HG03469 (cell line): ENCODE measurements around the gene JPT2.
"Not testable (repeated sequence)": the region's sequence is repeated elsewhere in the genome, so short reads cannot be mapped to it uniquely, and the experiment has no call there.

Source experiments
- ATAC-seq: cut with Tn5 transposase; IDR thresholded peaks from one replicate; pipeline ENCODE4 v1.9.1; 2021; ENCODE audit warnings: mild to moderate bottlenecking, moderate library complexity, moderate number of reproducible peaks; ENCODE audit not compliant: unreplicated experiment

The JPT2 gene

DNA sequence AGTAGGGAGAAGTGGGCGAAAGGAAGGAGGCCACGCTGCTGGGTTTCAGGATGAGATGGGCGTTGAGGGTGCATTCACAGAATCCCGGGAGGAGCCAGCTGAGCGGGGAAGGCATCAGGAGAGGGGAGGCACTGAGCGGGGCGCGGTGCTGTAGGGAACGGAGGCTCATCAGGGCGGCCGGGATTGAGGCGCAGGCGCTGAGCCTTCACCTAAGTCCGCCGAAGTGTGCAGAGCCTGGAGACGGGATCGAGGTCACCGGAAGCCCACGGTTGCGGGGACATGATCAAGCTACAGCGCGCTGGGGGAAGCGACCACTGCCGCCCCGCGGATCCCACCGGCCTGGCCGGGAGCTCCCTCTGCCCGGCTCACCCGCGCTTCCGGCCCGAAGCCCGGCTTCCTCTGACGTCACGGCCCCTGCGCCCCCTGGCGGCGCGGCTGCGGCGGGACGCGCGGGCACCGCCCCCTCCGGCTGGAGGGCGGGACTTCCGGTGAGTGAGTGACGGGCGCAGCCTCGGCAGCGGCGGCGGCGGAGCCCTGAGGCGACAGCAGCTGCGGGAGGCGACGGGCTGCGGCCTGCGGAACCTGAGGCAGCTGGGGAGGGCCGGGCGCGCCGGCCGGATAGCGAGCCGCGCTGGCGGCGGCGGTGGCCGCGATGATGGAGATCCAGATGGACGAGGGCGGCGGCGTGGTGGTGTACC lies 27.8 kb downstream of the JPT2 start, which contains the start of gene MAPK8IP3:
Gene MAPK8IP3 (plus strand): TSS at position 508 of the 698 bp plus-strand sequence. CDS start 145 bp downstream, at position 653.
- ATAC-seq = peak; percentile 61

DNA sequence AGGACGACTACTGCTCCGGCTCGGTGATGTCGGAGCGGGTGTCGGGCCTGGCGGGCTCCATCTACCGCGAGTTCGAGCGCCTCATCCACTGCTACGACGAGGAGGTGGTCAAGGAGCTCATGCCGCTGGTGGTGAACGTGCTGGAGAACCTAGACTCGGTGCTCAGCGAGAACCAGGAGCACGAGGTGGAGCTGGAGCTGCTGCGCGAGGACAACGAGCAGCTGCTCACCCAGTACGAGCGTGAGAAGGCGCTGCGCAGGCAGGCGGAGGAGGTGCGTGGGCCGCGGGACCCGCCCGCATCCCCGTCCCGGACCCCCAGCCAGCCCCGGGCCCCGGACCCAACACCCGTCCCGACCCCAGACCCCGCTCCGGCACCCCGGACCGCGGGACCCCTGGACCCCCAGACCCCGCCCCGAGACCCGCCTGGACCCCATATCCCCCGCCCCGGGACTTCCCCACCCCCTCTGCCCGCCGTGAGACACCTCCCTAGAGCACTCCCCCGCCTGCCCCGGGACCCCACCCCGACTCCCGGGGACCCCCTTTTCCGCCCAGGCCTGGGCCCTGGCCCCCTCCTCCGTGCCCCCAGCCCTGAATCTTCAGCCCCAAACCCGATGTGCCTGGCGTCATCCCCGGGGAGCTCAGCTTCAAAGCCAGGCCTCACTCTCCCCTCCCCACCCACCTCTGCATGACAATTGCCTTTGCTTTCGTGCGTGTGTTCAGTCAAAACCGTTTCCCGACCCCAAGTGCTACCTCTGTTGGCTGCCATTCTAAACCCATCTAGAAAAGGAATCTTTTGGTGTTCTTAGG lies 28.5 kb downstream of the JPT2 start:
- ATAC-seq = peak; percentile 12

DNA sequence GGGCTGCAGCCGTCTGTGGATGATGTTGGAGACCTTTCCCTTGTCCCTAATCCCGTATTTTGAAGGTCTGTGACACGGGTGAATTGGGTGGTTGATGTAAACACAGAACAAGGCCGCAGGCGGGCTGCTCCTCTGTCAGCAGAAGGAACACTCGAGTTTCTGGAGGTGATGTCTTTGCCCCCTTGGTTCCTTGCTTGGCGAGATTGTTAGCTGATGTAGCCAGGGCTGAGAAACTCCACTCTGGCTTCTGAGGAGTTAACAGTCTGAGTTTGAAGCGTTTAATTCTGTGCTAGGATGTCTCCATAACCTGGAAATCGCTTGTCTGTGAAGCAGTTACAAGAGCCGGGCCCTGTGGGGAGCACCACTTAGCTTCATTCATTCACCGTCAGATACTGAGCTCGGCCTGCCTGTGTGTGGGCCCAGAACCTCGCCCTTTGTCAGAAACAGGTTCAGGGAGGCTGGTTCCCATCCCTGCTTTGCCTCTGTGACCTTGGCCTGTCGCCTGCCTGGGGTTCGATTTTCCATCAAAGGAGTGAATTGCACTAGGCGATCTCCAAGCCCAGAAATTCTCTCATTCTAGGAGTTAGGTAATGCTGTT lies 29.2 kb downstream of the JPT2 start:
- ATAC-seq = no peak

DNA sequence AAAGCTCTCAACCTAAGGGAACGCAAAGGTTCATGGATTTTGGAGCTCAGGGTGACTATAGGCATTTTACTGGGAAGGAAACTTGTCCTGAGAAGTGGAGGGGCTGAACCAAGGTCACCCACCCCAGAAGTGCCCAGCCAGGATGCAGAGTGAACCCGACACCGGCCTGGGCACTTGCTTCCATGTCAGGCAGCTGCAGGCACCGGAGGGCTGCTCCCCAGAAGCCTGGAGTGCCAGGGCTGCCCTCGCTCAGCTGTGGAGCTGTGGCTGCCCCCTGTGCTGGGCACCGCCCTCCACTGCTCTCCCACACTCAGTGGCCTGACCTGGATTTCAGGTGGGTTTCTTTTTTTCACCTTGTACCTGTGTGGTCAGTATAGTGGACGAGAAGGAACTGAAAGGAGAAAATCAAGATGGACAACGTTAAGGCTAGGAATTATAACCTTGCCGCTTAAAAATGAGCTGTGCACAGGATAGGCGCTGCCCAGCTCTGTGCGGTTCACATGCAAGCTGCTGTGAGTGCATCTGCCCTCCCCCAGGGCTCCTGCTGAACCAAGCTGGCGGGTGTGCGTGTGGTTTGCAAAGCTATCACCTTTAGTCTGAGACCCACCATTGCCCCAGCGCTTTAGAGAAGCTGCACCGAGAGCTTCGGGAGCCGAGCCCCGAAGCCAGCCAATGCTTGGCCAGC lies 30.1 kb downstream of the JPT2 start:
- ATAC-seq = no peak

DNA sequence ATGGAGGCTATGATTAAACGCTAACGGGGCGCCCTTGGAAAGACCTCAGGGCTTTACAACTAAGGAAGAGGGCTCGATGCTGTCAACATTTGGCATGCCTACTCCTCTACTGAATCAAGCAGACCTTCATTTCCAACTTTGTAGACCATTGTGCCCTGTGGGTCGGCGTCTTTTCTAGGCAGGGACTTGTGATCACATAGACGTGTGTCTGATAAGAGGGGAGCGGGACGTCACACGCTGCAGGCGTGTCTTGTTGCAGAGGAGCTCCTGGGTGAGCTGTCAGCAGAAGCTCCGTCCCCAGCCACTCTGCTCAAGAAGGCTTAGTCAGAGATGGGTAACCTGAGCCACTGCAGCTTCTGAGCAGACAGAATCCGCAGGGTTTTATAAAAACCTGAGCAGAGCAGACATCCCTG lies 30.7 kb downstream of the JPT2 start:
- no peak for ATAC-seq

DNA sequence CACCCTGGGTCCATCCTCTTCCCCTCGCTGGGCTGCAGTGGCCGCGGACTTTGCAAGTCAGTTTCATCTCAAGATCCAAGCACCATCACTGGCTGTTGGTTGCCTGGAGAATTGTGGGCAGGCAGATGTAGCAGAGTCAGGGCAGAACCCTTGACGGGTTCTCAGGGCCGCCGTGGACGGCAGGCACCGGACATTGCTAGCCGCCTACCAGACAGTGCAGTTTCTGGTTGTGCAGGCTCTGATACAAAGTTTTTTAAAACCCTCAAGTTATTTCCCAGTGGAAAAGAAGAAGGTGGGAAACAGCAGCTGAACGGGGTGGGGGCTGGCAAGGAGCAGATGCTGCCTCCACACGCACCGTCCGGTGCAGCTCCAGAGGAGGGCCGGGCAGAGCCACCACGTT lies 31.3 kb downstream of the JPT2 start:
- ATAC-seq = no peak

DNA sequence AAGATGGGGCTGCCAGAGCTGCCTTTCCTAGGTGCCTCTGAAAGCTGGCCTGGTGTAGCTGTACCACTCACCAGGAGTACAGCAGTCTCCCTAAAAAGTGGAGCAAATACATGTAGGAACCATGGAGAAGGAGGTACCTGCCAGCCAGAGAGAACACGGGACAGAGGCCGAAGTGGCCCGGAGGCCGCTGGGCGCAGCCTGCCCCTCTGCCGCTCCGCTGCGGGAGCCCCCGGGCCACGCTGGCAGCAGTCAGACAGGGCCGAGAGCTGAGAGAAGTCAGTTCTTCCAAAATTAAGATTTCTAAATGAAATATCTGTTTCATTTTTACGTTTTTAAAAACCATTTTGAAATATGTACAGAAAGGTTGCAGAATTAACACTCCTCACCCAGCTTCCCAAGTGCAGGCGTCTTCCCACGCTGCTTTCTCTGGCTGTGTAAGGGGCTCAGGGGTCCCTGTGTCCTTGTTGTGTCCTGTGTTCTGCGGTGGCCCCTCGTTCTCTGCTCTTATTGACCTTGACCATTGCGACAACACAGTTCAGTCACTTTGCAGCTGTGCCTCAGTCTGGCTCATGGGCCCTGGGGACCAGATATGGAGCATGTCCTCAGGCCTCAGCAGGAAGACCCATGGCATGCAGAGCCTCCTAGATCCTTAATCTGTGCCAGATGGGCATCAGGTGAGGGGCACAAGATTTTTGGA lies 32.9 kb downstream of the JPT2 start:
- no peak for ATAC-seq

DNA sequence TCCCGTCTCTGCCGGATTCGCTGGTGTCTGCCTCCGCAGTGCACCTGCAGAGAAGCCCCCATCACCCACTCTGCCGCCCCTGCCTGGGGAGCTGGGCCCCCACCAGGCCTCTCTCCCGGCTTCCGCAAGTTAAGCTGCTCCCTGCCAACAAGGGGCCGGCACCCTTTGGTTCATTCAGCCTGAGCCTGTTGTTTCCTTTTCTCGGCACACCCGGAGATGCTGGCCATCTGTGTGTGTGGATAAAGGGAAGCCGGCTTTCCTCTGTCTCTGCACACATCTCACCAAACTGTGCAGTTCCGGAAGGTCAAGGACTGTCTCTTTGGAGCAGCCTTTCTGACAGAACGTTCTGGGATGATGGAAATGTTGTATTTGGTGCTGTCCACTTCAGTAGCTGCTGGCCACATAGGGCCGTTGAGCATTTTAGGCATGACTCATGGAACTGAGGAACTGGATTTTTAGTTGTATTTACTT lies 34.7 kb downstream of the JPT2 start:
- no peak for ATAC-seq

DNA sequence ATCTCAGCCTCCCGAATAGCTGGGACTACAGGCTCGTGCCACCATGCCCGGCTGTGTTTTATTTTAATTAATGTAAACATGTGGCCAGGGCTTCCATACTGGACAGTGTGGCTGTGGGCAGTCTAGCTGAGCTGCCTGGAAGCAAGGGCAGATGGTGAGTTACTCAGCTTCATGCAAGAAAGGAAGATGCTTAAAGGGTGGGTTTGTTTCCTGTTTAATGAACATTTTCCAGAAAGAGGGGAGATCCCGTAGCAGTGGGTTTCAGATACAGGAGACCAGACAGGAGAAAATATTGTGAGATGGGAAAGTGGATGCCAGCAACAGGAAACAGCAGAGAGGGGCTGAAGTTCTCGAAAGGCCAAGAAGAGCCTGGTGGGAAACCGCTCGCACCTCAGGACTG lies 35.3 kb downstream of the JPT2 start:
- ATAC-seq = no peak

DNA sequence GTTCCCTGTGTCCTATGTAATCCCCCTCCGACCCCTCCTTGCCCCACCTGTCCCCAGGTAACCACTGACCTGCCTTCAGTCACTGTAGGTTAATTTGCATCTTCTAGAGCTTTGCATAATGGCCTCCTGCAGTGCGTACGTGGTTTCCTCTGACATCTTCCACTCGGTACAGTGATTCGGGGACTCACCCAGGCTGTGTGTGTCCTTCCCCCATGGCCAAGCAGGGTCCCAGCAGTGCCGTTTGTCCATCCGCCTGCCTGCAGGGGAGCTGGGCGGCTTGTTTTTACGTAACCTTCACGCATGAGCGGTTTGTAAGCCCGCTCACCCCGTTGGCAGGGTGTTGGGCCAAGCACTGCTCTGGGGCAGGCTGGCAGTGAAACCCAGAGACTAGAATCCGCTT lies 35.9 kb downstream of the JPT2 start:
- no peak for ATAC-seq

DNA sequence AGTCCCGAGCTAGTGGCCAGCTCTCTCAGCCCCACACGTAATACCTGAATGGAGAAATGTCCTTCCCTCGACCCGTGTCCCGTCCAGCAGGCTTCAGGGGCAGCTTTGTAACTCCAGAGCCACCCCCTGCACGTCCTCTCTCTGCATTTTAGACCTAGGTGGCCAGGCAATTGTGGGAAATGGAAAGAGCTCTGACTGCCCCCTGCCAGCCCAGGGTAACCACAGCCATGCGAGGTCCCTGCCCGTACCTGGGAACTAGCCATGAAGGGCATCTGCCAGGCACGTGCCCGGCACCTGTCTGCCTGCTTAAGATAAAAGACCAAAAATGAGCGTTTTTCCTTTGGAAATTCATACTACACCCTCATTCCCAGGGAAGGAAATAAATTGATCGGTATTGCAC lies 37.1 kb downstream of the JPT2 start:
- ATAC-seq = no peak

DNA sequence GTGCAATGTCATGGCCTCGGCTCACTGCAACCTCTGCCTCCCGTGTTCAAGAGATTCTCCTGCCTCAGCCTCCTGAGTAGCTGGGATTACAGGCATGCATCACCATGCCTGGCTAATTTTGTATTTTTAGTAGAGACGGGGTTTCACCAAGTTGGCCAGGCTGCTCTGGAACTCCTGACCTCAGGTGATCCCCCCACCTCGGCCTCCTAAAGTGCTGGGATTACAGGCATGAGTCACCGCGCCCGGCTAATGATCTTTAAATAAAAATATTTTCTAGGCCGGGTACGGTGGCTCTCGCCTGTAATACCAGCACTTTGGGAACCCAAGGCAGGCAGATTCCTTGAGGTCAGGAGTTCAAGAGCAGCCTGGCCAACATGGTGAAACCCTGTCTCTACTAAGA lies 40.2 kb downstream of the JPT2 start:
- not testable (repeated sequence) for ATAC-seq

DNA sequence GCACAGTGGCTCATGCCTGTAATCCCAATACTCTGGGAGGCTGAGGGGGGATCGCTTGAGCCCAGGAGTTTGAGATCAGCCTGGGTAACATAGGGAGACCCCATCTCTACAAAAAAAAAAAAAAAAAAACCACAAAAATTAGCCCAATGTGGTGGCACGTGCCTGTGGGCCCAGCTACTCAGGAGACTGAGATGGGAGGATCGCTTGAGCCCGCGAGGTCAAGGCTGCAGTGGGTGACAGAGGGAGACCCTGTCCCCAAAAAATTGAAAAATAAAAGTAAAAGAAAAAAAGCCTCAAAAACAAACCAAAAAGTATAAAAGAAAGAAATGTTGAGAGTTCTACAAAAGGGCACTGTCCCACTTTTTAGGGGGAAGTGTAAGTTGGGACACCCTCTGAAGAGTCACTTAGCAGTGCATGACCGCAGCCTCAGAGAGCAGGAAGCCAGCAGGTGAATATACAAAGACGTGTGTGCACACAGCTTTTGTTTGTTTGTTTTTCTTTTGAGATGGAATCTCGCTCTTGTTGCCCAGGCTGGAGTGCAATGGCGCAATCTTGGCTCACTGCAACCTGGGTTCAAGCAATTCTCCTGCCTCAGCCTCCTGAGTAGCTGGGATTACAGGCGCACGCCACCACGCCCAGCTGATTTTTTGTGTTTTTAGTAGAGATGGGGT lies 41.6 kb downstream of the JPT2 start:
- not testable (repeated sequence) for ATAC-seq

DNA sequence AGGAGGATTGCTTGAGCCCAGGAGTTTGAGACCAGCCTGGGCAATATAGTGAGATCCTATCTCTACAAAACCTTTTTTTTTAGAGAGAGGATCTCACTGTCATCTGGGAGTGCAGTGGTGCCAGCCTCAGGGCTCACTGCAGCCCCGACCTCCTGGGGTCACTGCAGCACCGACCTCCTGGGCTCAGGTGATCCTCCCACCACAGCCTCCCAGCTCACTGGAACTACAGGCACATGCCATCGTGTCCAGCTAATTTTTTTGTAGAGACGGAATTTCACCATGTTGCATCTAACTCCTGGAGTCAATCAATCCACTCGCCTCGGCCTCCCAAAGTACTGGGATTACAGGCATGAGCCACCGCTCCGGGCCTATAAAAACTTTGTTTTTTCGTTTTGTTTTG lies 43.3 kb downstream of the JPT2 start:
- ATAC-seq = no peak

DNA sequence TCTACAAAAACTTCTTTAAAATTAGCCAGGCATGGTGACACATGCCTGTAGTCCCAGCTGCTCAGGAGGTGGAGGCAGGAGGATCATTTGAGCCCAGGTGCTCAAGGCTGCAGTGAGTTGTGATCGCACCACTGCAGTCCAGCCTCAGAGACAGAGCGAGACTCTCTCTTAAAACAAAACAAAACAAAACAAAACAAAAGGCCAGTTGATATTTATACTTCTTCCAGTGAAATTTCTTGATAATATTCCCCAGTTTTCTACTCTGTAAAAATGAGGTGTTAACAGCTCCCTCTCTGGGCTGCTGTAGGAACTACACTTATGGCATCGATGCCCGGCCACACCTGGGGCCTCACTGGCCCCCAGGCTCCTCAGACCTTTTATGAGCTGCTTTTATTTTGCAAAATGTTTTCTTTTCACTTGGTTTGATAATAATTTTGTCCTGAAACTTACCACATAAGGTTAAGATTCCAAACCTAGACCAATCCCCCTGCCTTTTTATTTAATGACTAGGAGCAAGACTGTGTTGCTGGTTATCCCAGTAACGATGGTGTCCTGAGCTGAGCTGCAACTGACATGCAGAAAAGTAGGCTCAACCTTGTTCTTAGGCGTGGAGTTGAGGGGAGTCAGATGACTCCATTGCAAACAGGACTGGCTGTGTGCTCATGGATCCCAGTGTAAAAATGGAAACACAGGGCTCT lies 45.5 kb downstream of the JPT2 start:
- no peak for ATAC-seq

DNA sequence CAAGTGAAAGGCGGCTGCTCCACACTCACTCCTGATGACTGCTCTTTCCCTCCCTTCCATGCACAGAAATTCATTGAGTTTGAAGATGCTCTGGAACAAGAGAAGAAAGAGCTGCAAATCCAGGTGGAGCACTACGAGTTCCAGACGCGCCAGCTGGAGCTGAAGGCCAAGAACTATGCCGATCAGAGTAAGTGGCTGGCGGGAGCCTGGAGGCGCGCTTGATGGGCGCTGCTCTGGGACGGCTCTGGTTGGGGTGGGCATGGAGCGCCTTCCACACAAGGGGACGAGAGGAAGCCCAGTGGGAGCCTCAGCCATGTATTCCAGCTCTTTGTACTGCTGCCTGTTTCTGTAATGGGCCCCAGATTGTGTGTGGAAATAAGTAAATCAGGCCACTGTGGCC lies 46.4 kb downstream of the JPT2 start:
- ATAC-seq = no peak

DNA sequence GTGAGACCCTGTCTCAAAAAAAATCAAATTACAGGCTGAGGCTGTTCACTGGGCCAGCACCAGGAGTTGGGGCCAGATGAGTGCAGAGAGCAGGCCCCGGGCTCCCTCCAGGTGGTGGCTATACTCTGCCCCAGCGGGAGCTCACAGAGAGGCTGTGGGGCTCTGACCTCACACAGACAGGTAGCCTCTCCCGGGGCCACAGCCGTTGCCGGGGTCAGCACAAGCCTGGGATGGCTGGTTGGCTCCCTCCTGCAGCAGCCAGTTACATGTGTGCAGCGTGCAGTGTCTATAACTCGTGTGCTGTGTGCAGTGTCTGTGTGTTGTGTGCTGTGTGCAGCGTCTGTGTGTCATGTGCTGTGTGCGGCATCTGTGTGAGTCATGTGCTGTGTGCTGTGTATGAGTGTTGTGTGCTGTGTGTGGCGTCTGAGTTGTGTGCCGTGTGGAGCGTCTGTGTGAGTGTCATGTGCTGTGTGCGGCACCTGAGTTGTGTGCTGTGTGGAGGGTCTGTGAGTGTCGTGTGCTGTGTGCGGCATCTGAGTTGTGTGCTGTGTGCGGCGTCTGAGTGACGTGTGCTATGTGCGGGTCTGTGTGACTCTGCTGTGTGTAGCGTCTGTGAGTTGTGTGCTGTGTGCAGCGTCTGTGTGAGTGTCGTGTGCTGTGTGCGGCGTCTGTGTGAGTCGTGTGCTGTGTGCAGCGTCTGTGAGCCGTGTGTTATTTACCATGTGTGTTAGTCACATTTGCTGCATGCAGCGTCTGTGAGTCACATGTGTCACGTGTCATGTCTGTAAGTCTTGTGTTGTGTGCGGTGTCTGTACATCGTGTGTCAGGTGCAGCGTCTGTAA lies 48.8 kb downstream of the JPT2 start:
- ATAC-seq = no peak
